GM12878 (cell line): ENCODE data around the gene MYRF. TPM values are rescaled to one million over a fixed set of nuclear protein-coding genes. Genes with fewer than 3 reads are reported as not detected.

Source experiments
- ATAC-seq: fragments of 200-7000 bp; cut with Tn5 transposase; 3 replicates; pipeline ENCODE4 v1.9.1; 2020; ENCODE audit warnings: mild to moderate bottlenecking, moderate library complexity
- BruUV-seq: library from RNA; stranded (reverse); fragments of 400-500 nt; replicated peaks from 2 replicates; lab custom pipeline; 2021; lab: Mats Ljungman, UMichigan
- CTCF ChIA-PET: fragments of 300-600 bp; sonication (Branson Sonifier 250); formaldehyde crosslinking; extraction: SDS; loops from one replicate; lab custom pipeline; 2021; ENCODE audit warnings: inconsistent platforms; lab: Yijun Ruan, JAX
- POLR2A ChIA-PET: fragments of 350-600 bp; formaldehyde crosslinking; extraction: SDS; loops from one replicate; lab custom pipeline; 2021; ENCODE audit warnings: inconsistent platforms; lab: Charles Lee
- RAD21 ChIA-PET: fragments of 300-600 bp; sonication (Branson Sonifier 250); formaldehyde crosslinking; loops from one replicate; lab custom pipeline; 2023; ENCODE audit warnings: antibody characterized with exemption; ENCODE audit not compliant: unreplicated experiment; lab: Charles Lee
- SMC1A ChIA-PET: fragments of 300-600 bp; sonication (Branson Sonifier 250); formaldehyde crosslinking; loops from one replicate; lab custom pipeline; 2023; ENCODE audit not compliant: unreplicated experiment, uncharacterized antibody; lab: Charles Lee
- DNase-seq: peaks from one replicate; pipeline ENCODE4 v3.0.0-alpha.2; 2011; ENCODE audit warnings: low read depth, low spot score
- FAIRE-seq: peaks from 3 replicates; lab custom pipeline; 2011; peaks lifted over from hg19 to GRCh38; lab: Jason Lieb, UNC
- H2AFZ ChIP-seq: 2 replicates; pipeline ENCODE4 v1.6.0; 2011; ENCODE audit warnings: low read depth, low read length, control low read depth; ENCODE audit not compliant: control insufficient read depth
- H3K27ac ChIP-seq: 2 replicates; pipeline ENCODE4 v1.5.1; 2011; ENCODE audit warnings: control low read depth; ENCODE audit not compliant: control insufficient read depth, insufficient read depth
- H3K27me3 ChIP-seq, 2 experiments: replicated peaks in 1 of 2; 2 replicates each; pipeline versions ENCODE4 v1.6.0 to v1.6.1; 2011; ENCODE audit warnings: low read length in 1 of 2; ENCODE audit not compliant: control insufficient read depth in 2 of 2, insufficient read depth in 2 of 2
- H3K36me3 ChIP-seq, 2 experiments: 2 replicates each; pipeline ENCODE4 v1.5.1; 2011; ENCODE audit warnings: low read length in 1 of 2; ENCODE audit not compliant: control insufficient read depth in 2 of 2, insufficient read depth in 2 of 2
- H3K4me1 ChIP-seq: 2 replicates; pipeline ENCODE4 v1.6.1; 2011; ENCODE audit warnings: mild to moderate bottlenecking, low read length, moderate library complexity, mixed read lengths; ENCODE audit not compliant: control insufficient read depth, insufficient read depth
- H3K4me2 ChIP-seq: 2 replicates; pipeline ENCODE4 v1.6.0; 2011; ENCODE audit warnings: control low read depth; ENCODE audit not compliant: control insufficient read depth, insufficient read depth
- H3K4me3 ChIP-seq: fragments of 200-600 bp; sonication (generic); 2 replicates; pipeline ENCODE4 v1.5.1; 2016
- H3K79me2 ChIP-seq: 2 replicates; pipeline ENCODE4 v1.6.0; 2011; ENCODE audit warnings: low read length; ENCODE audit not compliant: control insufficient read depth, insufficient read depth
- H3K9ac ChIP-seq: 2 replicates; pipeline ENCODE4 v1.8.0; 2011; ENCODE audit warnings: low read length, control low read depth, mixed read lengths; ENCODE audit not compliant: control insufficient read depth, insufficient read depth
- H3K9me3 ChIP-seq: replicated peaks from 3 replicates; pipeline ENCODE4 v1.5.1; 2011; ENCODE audit warnings: mild to moderate bottlenecking, low read length; ENCODE audit not compliant: control insufficient read depth, insufficient read depth
- H4K20me1 ChIP-seq: 2 replicates; pipeline ENCODE4 v1.6.0; 2011; ENCODE audit not compliant: control insufficient read depth, insufficient read depth
- BCL3 ChIP-seq: IDR thresholded peaks from 2 replicates; pipeline ENCODE4 v1.6.1; 2011; ENCODE audit warnings: borderline replicate concordance, low read depth, mild to moderate bottlenecking, moderate library complexity, low read length; ENCODE audit not compliant: insufficient read depth, poor library complexity, severe bottlenecking
- E2F8 ChIP-seq: fragments of 450-650 bp; IDR thresholded peaks from 2 replicates; pipeline ENCODE4 v1.6.1; 2018; ENCODE audit warnings: mild to moderate bottlenecking, low read depth, moderate library complexity; ENCODE audit not compliant: partially characterized antibody
- HSF1 ChIP-seq: fragments of 150-350 bp; IDR thresholded peaks from 2 replicates; pipeline ENCODE4 v1.6.1; 2014; ENCODE audit warnings: mild to moderate bottlenecking, low read depth, low read length
- IKZF1 ChIP-seq: fragments of 450-650 bp; conservative IDR thresholded peaks from 2 replicates; pipeline ENCODE4 v1.6.1; 2017; ENCODE audit warnings: antibody characterized with exemption, mild to moderate bottlenecking
- LARP7 ChIP-seq: fragments of 450-650 bp; IDR thresholded peaks from 2 replicates; pipeline ENCODE4 v1.6.1; 2017; ENCODE audit warnings: mild to moderate bottlenecking
- MYB ChIP-seq: fragments of 150-350 bp; IDR thresholded peaks from 2 replicates; pipeline ENCODE4 v1.6.1; 2014; ENCODE audit warnings: mild to moderate bottlenecking, low read depth, low read length, borderline replicate concordance
- RFX5 ChIP-seq: IDR thresholded peaks from 2 replicates; pipeline ENCODE4 v1.6.1; 2011; ENCODE audit warnings: low read depth, low read length, improper control_type of control experiment
- SIN3A ChIP-seq: IDR thresholded peaks from 2 replicates; pipeline ENCODE4 v1.6.1; 2012; ENCODE audit warnings: low read depth, low read length, improper control_type of control experiment
- SIX5 ChIP-seq: IDR thresholded peaks from 2 replicates; pipeline ENCODE4 v1.6.1; 2011; ENCODE audit warnings: mild to moderate bottlenecking, low read depth, low read length, moderate library complexity; ENCODE audit not compliant: severe bottlenecking
- SMARCA5 ChIP-seq: fragments of 450-650 bp; IDR thresholded peaks from 2 replicates; pipeline ENCODE4 v1.6.1; 2017; ENCODE audit warnings: mild to moderate bottlenecking
- SREBF2 ChIP-seq: IDR thresholded peaks from 2 replicates; pipeline ENCODE4 v1.6.1; 2012; ENCODE audit warnings: mild to moderate bottlenecking, low read length
- TAF1 ChIP-seq: IDR thresholded peaks from 2 replicates; pipeline ENCODE4 v1.6.1; 2011; ENCODE audit warnings: mild to moderate bottlenecking, low read depth, low read length, borderline replicate concordance
- TCF3 ChIP-seq: IDR thresholded peaks from 2 replicates; pipeline ENCODE4 v1.6.1; 2012; ENCODE audit warnings: low read depth, mild to moderate bottlenecking, low read length, borderline replicate concordance; ENCODE audit not compliant: insufficient read depth
- WRNIP1 ChIP-seq: IDR thresholded peaks from 2 replicates; pipeline ENCODE4 v1.6.1; 2011; ENCODE audit warnings: low read depth, low read length, improper control_type of control experiment, borderline replicate concordance
- ZNF384 ChIP-seq: IDR thresholded peaks from 2 replicates; pipeline ENCODE4 v1.6.1; 2012; ENCODE audit warnings: low read depth, mild to moderate bottlenecking, low read length, improper control_type of control experiment, borderline replicate concordance
- ZNF622 ChIP-seq: fragments of 450-650 bp; IDR thresholded peaks from 2 replicates; pipeline ENCODE4 v1.6.1; 2017; ENCODE audit warnings: mild to moderate bottlenecking, inconsistent platforms
- WGBS: methylation state at CpG from one replicate; pipeline ENCODE4 v1.1.6; 2016; ENCODE audit warnings: low lambda C conversion rate; ENCODE audit not compliant: insufficient replicate concordance, insufficient coverage; ENCODE audit errors: missing lambda C conversion rate; 5-methylcytosine and 5-hydroxymethylcytosine counted together
- in situ Hi-C: fragments of 300-500 bp; cut with MboI; formaldehyde crosslinking; loops from 9 replicates; pipeline ENCODE4 v1.14.3; 2018; ENCODE audit warnings: mixed read lengths
- intact Hi-C: fragments of 100-400 bp; cut with micrococcal nuclease; formaldehyde crosslinking; loops from one replicate; pipeline ENCODE4 v1.14.2; 2022; ENCODE audit not compliant: unreplicated experiment
- polyA plus RNA-seq, 11 experiments: library from polyadenylated mRNA; depleted of rRNA in 4 of 11; unstranded in 6 of 11; stranded (reverse) in 5 of 11; fragments of >200 nt; fragmentation: Nextera tagmentation in 4 of 11; fragmentation: Illumina TruSeq in 1 of 11; extraction: Ambion mirVana in 4 of 11; extraction: Trizol in 1 of 11; gene quantifications; 1 replicate in 1 of 11; 2 replicates in 10 of 11; pipeline versions ENCODE4 v1.2.1 to v1.2.3, GENCODE V29; 2011 to 2016; ENCODE audit warnings: inconsistent platforms in 2 of 11, missing spikeins in 2 of 11, low read depth in 1 of 11
- total RNA-seq, 4 experiments: library from RNA; depleted of rRNA in 3 of 4; stranded (reverse); fragments of >200 nt in 3 of 4; fragmentation: Illumina TruSeq in 1 of 4; extraction: Trizol in 1 of 4; gene quantifications; 2 replicates each; pipeline versions ENCODE4 v1.2.1 to v1.2.3, GENCODE V29; 2013 to 2021

The MYRF gene
- total and polyA plus RNA-seq, 10 of the 15 experiments (the other 5 are each of a cell fraction or from before 2014, with no cell fraction given), result 0.27 to 15.6 (median 0.89) TPM

GRCh38 chr11:61828629-61829407, 76.4 kb downstream of the MYRF start:
- peak; percentile 60 for ATAC-seq
- intact Hi-C loops, result loop anchor here (5.0 kb wide), 1 partner anchor 138 kb away; the partner anchor contains the start of gene FTH1
- H3K4me2 ChIP-seq, result peak overlapping the region; percentile 93
- TF ChIP-seq SIX5 (no peak), ZNF384 (no peak), LARP7 (peak; percentile 56; the same call in 1 of the 2 replicates), MYB (no peak), HSF1 (no peak), ZNF622 (no peak), TCF3 (0 out of 2 replicates have a peak, but pooled peaks have one; percentile 17), SMARCA5 (peak; percentile 86; the same call in 1 of the 2 replicates), TAF1 (peak; percentile 75; the same call in 1 of the 2 replicates), BCL3 (no peak), IKZF1 (peak; percentile 20), SIN3A (no peak), E2F8 (no peak), RFX5 (no peak), WRNIP1 (0 out of 2 replicates have a peak, but pooled peaks have one; percentile 45), SREBF2 (no peak)

More at GRCh38 chr11:61828629-61829407, 76.4 kb downstream of the MYRF start:
- Histone ChIP-seq H2AFZ (peak overlapping the region; percentile 61), H3K27me3 (no peaks in the 10 kb centered on the region), H3K36me3 (peaks cover 0 to 8% of the 10 kb centered on the region in 2 experiments; a peak in 1 of 4 replicates), H3K9ac (peak overlapping the region; percentile 95), H3K27ac (peak overlapping the region; percentile 95), H3K79me2 (peaks cover 70% of the 10 kb centered on the region), H3K9me3 (no peaks in the 10 kb centered on the region), H4K20me1 (no peaks in the 10 kb centered on the region), H3K4me3 (peak overlapping the region; percentile 100), H3K4me1 (peaks cover 25% of the 10 kb centered on the region)
- ChIA-PET SMC1A (interaction anchor here (0.7 to 6.2 kb wide), 5 partner anchors 12 to 142 kb away, joined by 4 to 67 read pairs (median 4); partner anchors contain the start of gene FADS1), POLR2A (interaction anchor here (0.7 to 6.9 kb wide), 9 partner anchors 11 to 469 kb away, joined by 3 to 167 read pairs (median 6); partner anchors contain the start of genes FADS1 and FEN1), CTCF (interaction anchor here (0.5 to 9.7 kb wide), 14 partner anchors 8 to 279 kb away, joined by 3 to 75 read pairs (median 3); partner anchors contain the start of gene FADS1), RAD21 (interaction anchor here (1.0 to 6.9 kb wide), 4 partner anchors 12 to 137 kb away, joined by 3 to 51 read pairs (median 28); partner anchors contain the start of gene FADS1)
- in situ Hi-C loops, result no loop called here
- WGBS, result under 1% methylated on average over 55 of the region's 55 CpGs
- no TSS peak for BruUV-seq
- DNase-seq, result no peak
- no peak for FAIRE-seq
